Sigmoid colon (tissue), 4 donors: ENCODE data around the gene IFIT2.

Experiments used
- POLR2AphosphoS5 ChIP-seq, 4 donors: sonication (generic); formaldehyde crosslinking; IDR thresholded peaks; one replicate each; pipeline ENCODE4 v1.6.1; 2017; ENCODE audit warnings: antibody characterized with exemption in 4 of 4
- TF ChIP-seq, protein P1 (sequence below), 4 experiments: fragments of 450-650 bp in 3 of 4; fragments of 200-600 bp in 1 of 4; IDR thresholded peaks; one replicate each; pipeline ENCODE4 v1.5.1; 2016 to 2019; ENCODE audit warnings: antibody characterized with exemption in 4 of 4, mild to moderate bottlenecking in 3 of 4, moderate library complexity in 2 of 4

DNA sequence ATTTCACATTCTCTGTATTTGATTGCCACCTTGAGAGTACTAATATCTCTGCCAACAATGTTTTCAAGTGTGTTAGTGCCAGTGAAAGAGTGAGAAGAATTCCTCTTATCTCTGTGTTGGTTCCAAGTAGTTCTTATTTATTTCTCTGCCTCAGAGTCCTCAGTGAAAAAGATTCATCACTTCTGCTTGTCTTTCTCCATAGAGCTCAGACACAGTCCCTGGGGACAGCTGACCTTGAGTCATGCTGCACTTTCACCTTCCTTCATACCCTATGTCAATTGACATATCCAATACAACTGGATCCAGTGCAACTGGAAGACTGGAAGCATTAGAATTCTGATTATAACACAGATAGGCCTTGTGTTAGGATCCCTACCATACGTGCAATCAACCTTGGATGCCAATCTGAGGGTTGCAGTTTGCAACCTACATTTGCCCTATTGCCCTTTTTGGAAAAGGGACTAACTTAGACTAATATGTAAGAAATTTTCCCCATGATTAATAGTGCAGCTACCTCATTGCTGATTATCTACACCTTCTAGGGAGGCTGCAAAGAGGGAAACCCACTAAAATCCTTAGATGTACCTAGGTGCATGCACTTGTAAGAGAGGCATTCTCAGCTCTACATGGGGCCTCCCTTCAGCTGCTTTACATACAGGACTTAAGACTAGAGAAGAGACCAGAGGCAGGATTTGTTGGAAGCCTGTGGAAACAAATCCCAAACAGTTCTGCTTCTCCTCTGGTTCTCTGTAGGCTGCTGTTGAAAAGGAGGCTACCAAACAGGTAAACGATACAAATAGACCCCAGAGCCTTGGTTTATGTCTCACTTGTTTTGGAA lies 8.4 kb downstream of the IFIT2 start:
- no peak for TF ChIP-seq POLR2AphosphoS5 (IDR thresholded peaks at IDR 0.05)
- TF ChIP-seq, protein P1, sequence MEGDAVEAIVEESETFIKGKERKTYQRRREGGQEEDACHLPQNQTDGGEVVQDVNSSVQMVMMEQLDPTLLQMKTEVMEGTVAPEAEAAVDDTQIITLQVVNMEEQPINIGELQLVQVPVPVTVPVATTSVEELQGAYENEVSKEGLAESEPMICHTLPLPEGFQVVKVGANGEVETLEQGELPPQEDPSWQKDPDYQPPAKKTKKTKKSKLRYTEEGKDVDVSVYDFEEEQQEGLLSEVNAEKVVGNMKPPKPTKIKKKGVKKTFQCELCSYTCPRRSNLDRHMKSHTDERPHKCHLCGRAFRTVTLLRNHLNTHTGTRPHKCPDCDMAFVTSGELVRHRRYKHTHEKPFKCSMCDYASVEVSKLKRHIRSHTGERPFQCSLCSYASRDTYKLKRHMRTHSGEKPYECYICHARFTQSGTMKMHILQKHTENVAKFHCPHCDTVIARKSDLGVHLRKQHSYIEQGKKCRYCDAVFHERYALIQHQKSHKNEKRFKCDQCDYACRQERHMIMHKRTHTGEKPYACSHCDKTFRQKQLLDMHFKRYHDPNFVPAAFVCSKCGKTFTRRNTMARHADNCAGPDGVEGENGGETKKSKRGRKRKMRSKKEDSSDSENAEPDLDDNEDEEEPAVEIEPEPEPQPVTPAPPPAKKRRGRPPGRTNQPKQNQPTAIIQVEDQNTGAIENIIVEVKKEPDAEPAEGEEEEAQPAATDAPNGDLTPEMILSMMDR (IDR thresholded peaks at IDR 0.05), result no peak
